Nephron (organoid): ENCODE measurements around the gene PTPRT.
"Not testable (repeated sequence)": the region's sequence is repeated elsewhere in the genome, so short reads cannot be mapped to it uniquely, and the experiment has no call there.

Experiments
- H3K27ac Mint-ChIP-seq, 3 experiments: 2 replicates each; pipeline ENCODE4 v1.8.0; 2020; ENCODE audit warnings: mixed read lengths in 3 of 3, mild to moderate bottlenecking in 2 of 3, moderate library complexity in 1 of 3
- H3K27me3 Mint-ChIP-seq: 2 replicates; pipeline ENCODE4 v1.8.0; 2021; ENCODE audit warnings: low read depth, mild to moderate bottlenecking, moderate library complexity, mixed read lengths
- H3K36me3 Mint-ChIP-seq: 2 replicates; pipeline ENCODE4 v1.8.0; 2020; ENCODE audit warnings: low read depth, mixed read lengths
- H3K4me1 Mint-ChIP-seq: 2 replicates; pipeline ENCODE4 v1.8.0; 2020; ENCODE audit warnings: mixed read lengths
- H3K4me3 Mint-ChIP-seq, 3 experiments: 2 replicates each; pipeline ENCODE4 v1.8.0; 2020; ENCODE audit warnings: mild to moderate bottlenecking in 3 of 3, mixed read lengths in 3 of 3, moderate library complexity in 2 of 3
- H3K9me3 Mint-ChIP-seq: 2 replicates; pipeline ENCODE4 v1.8.0; 2020; ENCODE audit warnings: mixed read lengths
- CTCF ChIP-seq, 3 experiments: fragments of 200-600 bp; sonication (generic); IDR thresholded peaks; one replicate each; pipeline ENCODE4 v1.5.0; 2021; ENCODE audit warnings: antibody characterized with exemption in 3 of 3; ENCODE audit not compliant: unreplicated experiment in 3 of 3

Gene PTPRT

GRCh38 chr20:42914302-42914701 lies 275.4 kb downstream of the PTPRT start:
- H3K4me3 Mint-ChIP-seq = no peak overlapping the region
- no peaks in the 10 kb centered on the region for H3K36me3 Mint-ChIP-seq
- H3K4me1 Mint-ChIP-seq = peaks cover 11% of the 10 kb centered on the region
- peaks cover 14% of the 10 kb centered on the region for H3K9me3 Mint-ChIP-seq
- H3K27ac Mint-ChIP-seq = no peak overlapping the region
- peaks cover 5% of the 10 kb centered on the region for H3K27me3 Mint-ChIP-seq
- TF ChIP-seq CTCF (IDR thresholded peaks at IDR 0.05; ENCODE audit: unreplicated experiment in 3 of 3) = no peak

- H3K9me3 Mint-ChIP-seq, H3K27ac Mint-ChIP-seq, H3K4me3 Mint-ChIP-seq, H3K36me3 Mint-ChIP-seq, H3K27me3 Mint-ChIP-seq: not testable (repeated sequence)
- peaks cover 11% of the 10 kb centered on the region for H3K4me1 Mint-ChIP-seq
These were observed 278.9 kb downstream of the PTPRT start for GRCh38 chr20:42910808-42911207.

GRCh38 chr20:42907730-42908129 lies 282.0 kb downstream of the PTPRT start:
- Mint-ChIP-seq H3K27ac (no peak overlapping the region), H3K4me1 (peaks cover 11% of the 10 kb centered on the region), H3K36me3 (no peaks in the 10 kb centered on the region), H3K4me3 (no peak overlapping the region), H3K27me3 (peaks cover 8% of the 10 kb centered on the region), H3K9me3 (no peaks in the 10 kb centered on the region)
- TF ChIP-seq CTCF (IDR thresholded peaks at IDR 0.05; ENCODE audit: unreplicated experiment in 3 of 3) = no peak

GRCh38 chr20:42906120-42906519 lies 283.6 kb downstream of the PTPRT start:
- no peaks in the 10 kb centered on the region for H3K36me3 Mint-ChIP-seq
- no peak overlapping the region for H3K4me3 Mint-ChIP-seq
- no peaks in the 10 kb centered on the region for H3K9me3 Mint-ChIP-seq
- no peak for TF ChIP-seq CTCF (IDR thresholded peaks at IDR 0.05; ENCODE audit: unreplicated experiment in 3 of 3)
- H3K4me1 Mint-ChIP-seq = peaks cover 20% of the 10 kb centered on the region
- H3K27me3 Mint-ChIP-seq = peaks cover 8% of the 10 kb centered on the region
- no peak overlapping the region for H3K27ac Mint-ChIP-seq

GRCh38 chr20:42902509-42902908 lies 287.2 kb downstream of the PTPRT start:
- Mint-ChIP-seq H3K4me3 (no peak overlapping the region), H3K27me3 (peaks cover 8% of the 10 kb centered on the region), H3K9me3 (no peaks in the 10 kb centered on the region), H3K4me1 (peaks cover 13% of the 10 kb centered on the region), H3K27ac (no peak overlapping the region), H3K36me3 (no peaks in the 10 kb centered on the region)
- no peak for TF ChIP-seq CTCF (IDR thresholded peaks at IDR 0.05; ENCODE audit: unreplicated experiment in 3 of 3)

GRCh38 chr20:42901689-42902440 lies 287.8 kb downstream of the PTPRT start:
- no peak for TF ChIP-seq CTCF (IDR thresholded peaks at IDR 0.05; ENCODE audit: unreplicated experiment in 3 of 3)
- H3K27ac Mint-ChIP-seq = peak overlapping the region in 1 of 3 experiments; percentile 32

GRCh38 chr20:42900764-42901163 lies 288.9 kb downstream of the PTPRT start:
- peaks cover 13% of the 10 kb centered on the region for H3K4me1 Mint-ChIP-seq
- not testable (repeated sequence) for H3K4me3 Mint-ChIP-seq, H3K36me3 Mint-ChIP-seq, H3K27me3 Mint-ChIP-seq, H3K27ac Mint-ChIP-seq, H3K9me3 Mint-ChIP-seq

More at GRCh38 chr20:42901689-42902440, 287.8 kb downstream of the PTPRT start:
- H3K9me3 Mint-ChIP-seq = no peaks in the 10 kb centered on the region
- H3K4me1 Mint-ChIP-seq = peaks cover 13% of the 10 kb centered on the region
- peaks cover 8% of the 10 kb centered on the region for H3K27me3 Mint-ChIP-seq
- no peaks in the 10 kb centered on the region for H3K36me3 Mint-ChIP-seq
- H3K4me3 Mint-ChIP-seq = no peak overlapping the region
